Astrocyte (in vitro differentiated cells and primary cell): ENCODE measurements around the gene RALGPS2. TPM values are rescaled to one million over a fixed set of nuclear protein-coding genes. Genes with fewer than 3 reads are reported as not detected.

Source experiments
- DNase-seq: peaks from one replicate; pipeline ENCODE4 v3.0.0-alpha.2; 2010; ENCODE audit warnings: low read depth
- FAIRE-seq: peaks from 2 replicates; lab custom pipeline; 2011; peaks lifted over from hg19 to GRCh38; lab: Jason Lieb, UNC
- H2AFZ ChIP-seq: 2 replicates; pipeline ENCODE4 v1.6.0; 2012; ENCODE audit warnings: low read depth, low read length, inconsistent platforms
- H3K27ac ChIP-seq: 2 replicates; pipeline ENCODE4 v1.5.1; 2011; ENCODE audit warnings: low read depth, low read length, inconsistent platforms
- H3K27me3 ChIP-seq: 2 replicates; pipeline ENCODE4 v1.6.0; 2011; ENCODE audit warnings: low read length, inconsistent platforms; ENCODE audit not compliant: insufficient read depth
- H3K36me3 ChIP-seq: 2 replicates; pipeline ENCODE4 v1.5.1; 2011; ENCODE audit warnings: low read length, inconsistent platforms; ENCODE audit not compliant: insufficient read depth
- H3K4me1 ChIP-seq: 2 replicates; pipeline ENCODE4 v1.5.1; 2011; ENCODE audit warnings: low read length, inconsistent platforms; ENCODE audit not compliant: insufficient read depth
- H3K4me2 ChIP-seq: 2 replicates; pipeline ENCODE4 v1.6.0; 2012; ENCODE audit warnings: low read length, inconsistent platforms
- H3K4me3 ChIP-seq: 2 replicates; pipeline ENCODE4 v1.5.1; 2011; ENCODE audit warnings: low read depth, mild to moderate bottlenecking, low read length, inconsistent platforms; ENCODE audit not compliant: insufficient read depth
- H3K79me2 ChIP-seq: 2 replicates; pipeline ENCODE4 v1.6.0; 2012; ENCODE audit warnings: mild to moderate bottlenecking, low read length, inconsistent platforms; ENCODE audit not compliant: insufficient read depth
- H3K9ac ChIP-seq: 2 replicates; pipeline ENCODE4 v1.6.0; 2012; ENCODE audit warnings: mild to moderate bottlenecking, low read length, inconsistent platforms
- H3K9me3 ChIP-seq: 2 replicates; pipeline ENCODE4 v1.5.1; 2012; ENCODE audit warnings: low read depth, mild to moderate bottlenecking, low read length, inconsistent platforms; ENCODE audit not compliant: insufficient read depth
- H4K20me1 ChIP-seq: 2 replicates; pipeline ENCODE4 v1.6.0; 2012; ENCODE audit warnings: low read length, inconsistent platforms; ENCODE audit not compliant: insufficient read depth
- H3K27ac Mint-ChIP-seq: one replicate; pipeline ENCODE4 v1.8.0; 2021; ENCODE audit warnings: mild to moderate bottlenecking, mixed read lengths; ENCODE audit not compliant: unreplicated experiment
- H3K27me3 Mint-ChIP-seq: one replicate; pipeline ENCODE4 v1.8.0; 2021; ENCODE audit warnings: low read depth, mixed read lengths; ENCODE audit not compliant: unreplicated experiment
- H3K36me3 Mint-ChIP-seq: one replicate; pipeline ENCODE4 v1.8.0; 2021; ENCODE audit warnings: low read depth, mixed read lengths; ENCODE audit not compliant: unreplicated experiment
- H3K4me1 Mint-ChIP-seq: one replicate; pipeline ENCODE4 v1.8.0; 2021; ENCODE audit warnings: low read depth, mixed read lengths; ENCODE audit not compliant: unreplicated experiment
- H3K4me3 Mint-ChIP-seq: one replicate; pipeline ENCODE4 v1.8.0; 2021; ENCODE audit warnings: mild to moderate bottlenecking, moderate library complexity, mixed read lengths; ENCODE audit not compliant: unreplicated experiment
- H3K9me3 Mint-ChIP-seq: one replicate; pipeline ENCODE4 v1.8.0; 2021; ENCODE audit warnings: mild to moderate bottlenecking, mixed read lengths; ENCODE audit not compliant: unreplicated experiment
- CTCF ChIP-seq: IDR thresholded peaks from 2 replicates; pipeline ENCODE4 v1.5.1; 2011; ENCODE audit warnings: low read depth, mild to moderate bottlenecking, inconsistent platforms, low read length, moderate library complexity; ENCODE audit not compliant: insufficient read depth
- EZH2 ChIP-seq: IDR thresholded peaks from 2 replicates; pipeline ENCODE4 v1.6.1; 2012; ENCODE audit warnings: mild to moderate bottlenecking, low read length, inconsistent platforms; ENCODE audit not compliant: insufficient read depth
- total RNA-seq: library from RNA; stranded (reverse); gene quantifications from 2 replicates; pipeline ENCODE4 v1.2.1, GENCODE V29; 2021

Gene RALGPS2
- total RNA-seq, 1 donor from 2014 or later: 33.6 TPM

GRCh38 chr1:178962853-178963711 is 238.0 kb downstream of the RALGPS2 start:
- peaks cover 7% of the 10 kb centered on the region for H3K9me3 Mint-ChIP-seq
- H3K4me1 ChIP-seq: no peaks in the 10 kb centered on the region
- no peaks in the 10 kb centered on the region for H4K20me1 ChIP-seq
- no peak overlapping the region for H3K4me3 Mint-ChIP-seq
- H3K36me3 Mint-ChIP-seq: peaks cover 3% of the 10 kb centered on the region
- no peaks in the 10 kb centered on the region for H3K9me3 ChIP-seq
- TF ChIP-seq CTCF (no peak), EZH2 (no peak)
- no peak overlapping the region for H3K27ac Mint-ChIP-seq
- no peak overlapping the region for H3K9ac ChIP-seq
- no peak for DNase-seq
- no peaks in the 10 kb centered on the region for H3K79me2 ChIP-seq
- H3K27me3 Mint-ChIP-seq: peaks cover 14% of the 10 kb centered on the region
- H3K27ac ChIP-seq: no peak overlapping the region
- FAIRE-seq: no peak
- no peak overlapping the region for H3K4me3 ChIP-seq
- H2AFZ ChIP-seq: no peak overlapping the region
- H3K4me2 ChIP-seq: no peak overlapping the region
- no peaks in the 10 kb centered on the region for H3K27me3 ChIP-seq
- H3K36me3 ChIP-seq: no peaks in the 10 kb centered on the region
- H3K4me1 Mint-ChIP-seq: no peaks in the 10 kb centered on the region

GRCh38 chr1:178964469-178965330 is 239.7 kb downstream of the RALGPS2 start:
- Mint-ChIP-seq H3K27me3 (peaks cover 10% of the 10 kb centered on the region), H3K27ac (no peak overlapping the region), H3K4me1 (no peaks in the 10 kb centered on the region), H3K36me3 (peaks cover 3% of the 10 kb centered on the region), H3K9me3 (peaks cover 9% of the 10 kb centered on the region), H3K4me3 (no peak overlapping the region)
- Histone ChIP-seq H3K9me3 (no peaks in the 10 kb centered on the region), H3K9ac (no peak overlapping the region), H2AFZ (no peak overlapping the region), H3K36me3 (no peaks in the 10 kb centered on the region), H3K27me3 (no peaks in the 10 kb centered on the region), H3K4me1 (no peaks in the 10 kb centered on the region), H3K27ac (no peak overlapping the region), H4K20me1 (no peaks in the 10 kb centered on the region), H3K4me2 (no peak overlapping the region), H3K79me2 (no peaks in the 10 kb centered on the region), H3K4me3 (no peak overlapping the region)
- TF ChIP-seq CTCF (no peak), EZH2 (no peak)
- DNase-seq: no peak
- no peak for FAIRE-seq
